OCI-LY7 (cell line): ENCODE measurements around the gene TARP.
"Not testable (repeated sequence)": the region's sequence is repeated elsewhere in the genome, so short reads cannot be mapped to it uniquely, and the experiment has no call there.

ENCODE experiments used
- EZH2phosphoT487 ChIP-seq: fragments of 200-600 bp; sonication (generic); IDR thresholded peaks from 2 replicates; pipeline ENCODE4 v1.6.1; 2018; ENCODE audit warnings: low read depth, borderline replicate concordance, mild to moderate bottlenecking, mixed run types, antibody characterized with exemption, low read length, moderate library complexity, mixed read lengths
- TF ChIP-seq, protein P1 (sequence below): fragments of 200-600 bp; sonication (generic); conservative IDR thresholded peaks from 2 replicates; pipeline ENCODE4 v1.5.1; 2014; ENCODE audit warnings: mild to moderate bottlenecking, antibody characterized with exemption, low read length, moderate library complexity, mixed read lengths

DNA sequence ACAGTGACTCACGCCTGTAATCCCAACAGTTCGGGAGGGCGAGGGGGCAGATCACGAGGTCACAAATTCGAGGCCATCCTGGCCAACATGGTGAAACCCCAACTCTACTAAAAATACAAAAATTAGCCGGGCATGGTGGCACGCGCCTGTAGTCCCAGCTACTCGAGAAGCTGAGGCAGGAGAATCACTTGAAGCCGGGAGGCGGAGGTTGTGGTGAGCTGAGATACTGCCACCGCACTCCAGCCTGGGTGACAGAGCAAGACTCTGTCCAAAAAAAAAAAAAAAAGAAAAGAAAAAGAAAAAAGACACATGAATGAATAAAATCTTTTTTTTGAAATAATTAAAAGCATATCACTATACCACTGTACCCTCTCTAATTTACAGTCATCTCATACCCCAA is 11.8 kb downstream of the TARP start:
- TF ChIP-seq, protein P1, sequence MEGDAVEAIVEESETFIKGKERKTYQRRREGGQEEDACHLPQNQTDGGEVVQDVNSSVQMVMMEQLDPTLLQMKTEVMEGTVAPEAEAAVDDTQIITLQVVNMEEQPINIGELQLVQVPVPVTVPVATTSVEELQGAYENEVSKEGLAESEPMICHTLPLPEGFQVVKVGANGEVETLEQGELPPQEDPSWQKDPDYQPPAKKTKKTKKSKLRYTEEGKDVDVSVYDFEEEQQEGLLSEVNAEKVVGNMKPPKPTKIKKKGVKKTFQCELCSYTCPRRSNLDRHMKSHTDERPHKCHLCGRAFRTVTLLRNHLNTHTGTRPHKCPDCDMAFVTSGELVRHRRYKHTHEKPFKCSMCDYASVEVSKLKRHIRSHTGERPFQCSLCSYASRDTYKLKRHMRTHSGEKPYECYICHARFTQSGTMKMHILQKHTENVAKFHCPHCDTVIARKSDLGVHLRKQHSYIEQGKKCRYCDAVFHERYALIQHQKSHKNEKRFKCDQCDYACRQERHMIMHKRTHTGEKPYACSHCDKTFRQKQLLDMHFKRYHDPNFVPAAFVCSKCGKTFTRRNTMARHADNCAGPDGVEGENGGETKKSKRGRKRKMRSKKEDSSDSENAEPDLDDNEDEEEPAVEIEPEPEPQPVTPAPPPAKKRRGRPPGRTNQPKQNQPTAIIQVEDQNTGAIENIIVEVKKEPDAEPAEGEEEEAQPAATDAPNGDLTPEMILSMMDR = not testable (repeated sequence)
- not testable (repeated sequence) for TF ChIP-seq EZH2phosphoT487
